H1 (cell line): ENCODE data around the gene RTKN. TPM values are rescaled to one million over a fixed set of nuclear protein-coding genes. Genes with fewer than 3 reads are reported as not detected.
A peak's percentile ranks its signal among the peaks of the same experiment; 100 is the strongest.

Source experiments
- ASH2L ChIP-seq: fragments of 200-600, 300-600 bp; sonication (generic); IDR thresholded peaks from one replicate; pipeline ENCODE4 v1.7.1; 2017; ENCODE audit warnings: low read length
- BRCA1 ChIP-seq: IDR thresholded peaks from 2 replicates; pipeline ENCODE4 v1.6.1; 2012; ENCODE audit warnings: low read depth, low read length, improper control_type of control experiment
- CBX8 ChIP-seq: fragments of 300-800, 300-1000 bp; sonication (generic); IDR thresholded peaks from 2 replicates; pipeline ENCODE4 v1.7.1; 2016; ENCODE audit warnings: low read depth, low read length, borderline replicate concordance
- CREB1 ChIP-seq: IDR thresholded peaks from 2 replicates; pipeline ENCODE4 v1.6.1; 2012; ENCODE audit warnings: inconsistent platforms
- EP300 ChIP-seq, 2 experiments: IDR thresholded peaks; 1 replicate in 1 of 2; 2 replicates in 1 of 2; pipeline ENCODE4 v1.6.1; 2011 to 2012; ENCODE audit warnings: low read depth in 2 of 2, low read length in 2 of 2, mild to moderate bottlenecking in 2 of 2, borderline replicate concordance in 1 of 2, inconsistent platforms in 1 of 2, moderate library complexity in 1 of 2
- EZH2 ChIP-seq: fragments of 200-600 bp; sonication (generic); IDR thresholded peaks from 2 replicates; pipeline ENCODE4 v1.7.1; 2012; ENCODE audit warnings: low read depth, mild to moderate bottlenecking, moderate library complexity, low read length, inconsistent platforms; ENCODE audit not compliant: severe bottlenecking
- FOSL1 ChIP-seq: IDR thresholded peaks from 2 replicates; pipeline ENCODE4 v1.6.1; 2011; ENCODE audit warnings: mild to moderate bottlenecking, low read depth, low read length, moderate library complexity; ENCODE audit not compliant: insufficient read depth
- GABPA ChIP-seq: IDR thresholded peaks from 2 replicates; pipeline ENCODE4 v1.6.1; 2011; ENCODE audit warnings: mild to moderate bottlenecking, low read length, moderate library complexity, borderline replicate concordance; ENCODE audit not compliant: insufficient read depth
- NRF1 ChIP-seq: IDR thresholded peaks from 2 replicates; pipeline ENCODE4 v1.6.1; 2011; ENCODE audit warnings: mild to moderate bottlenecking, low read depth, low read length, improper control_type of control experiment
- RAD21 ChIP-seq, 2 experiments: IDR thresholded peaks in 1 of 2; conservative IDR thresholded peaks in 1 of 2; 2 replicates each; pipeline ENCODE4 v1.6.1; 2011; ENCODE audit warnings: low read depth in 2 of 2, low read length in 2 of 2, improper control_type of control experiment in 1 of 2, inconsistent platforms in 1 of 2, mild to moderate bottlenecking in 1 of 2, moderate library complexity in 1 of 2
- RNF2 ChIP-seq: fragments of 200-900, 300-1000 bp; sonication (generic); IDR thresholded peaks from 2 replicates; pipeline ENCODE4 v1.7.1; 2016; ENCODE audit warnings: borderline replicate concordance, low read depth, mild to moderate bottlenecking, antibody characterized with exemption, low read length; ENCODE audit not compliant: poor library complexity, severe bottlenecking; ENCODE audit errors: missing control alignments
- SIRT6 ChIP-seq: IDR thresholded peaks from one replicate; pipeline ENCODE4 v1.7.1; 2012; ENCODE audit warnings: low read length, inconsistent platforms
- SIX5 ChIP-seq: IDR thresholded peaks from 2 replicates; pipeline ENCODE4 v1.6.1; 2011; ENCODE audit warnings: mild to moderate bottlenecking, low read depth, low read length
- SUZ12 ChIP-seq: fragments of 200-600 bp; sonication (generic); IDR thresholded peaks from 2 replicates; pipeline ENCODE4 v1.6.1; 2012; ENCODE audit warnings: mild to moderate bottlenecking, inconsistent platforms, low read length, moderate library complexity, mixed read lengths
- TAF1 ChIP-seq: IDR thresholded peaks from 2 replicates; pipeline ENCODE4 v1.6.1; 2011; ENCODE audit warnings: mild to moderate bottlenecking, low read depth, low read length
- TCF12 ChIP-seq: IDR thresholded peaks from 2 replicates; pipeline ENCODE4 v1.6.1; 2011; ENCODE audit warnings: low read depth, mild to moderate bottlenecking, low read length
- YY1 ChIP-seq: IDR thresholded peaks from 2 replicates; pipeline ENCODE4 v1.6.1; 2011; ENCODE audit warnings: low read depth, mild to moderate bottlenecking, low read length
- polyA plus RNA-seq, 7 experiments: library from polyadenylated mRNA; depleted of rRNA in 3 of 7; stranded (reverse) in 5 of 7; unstranded in 2 of 7; fragments of >200 nt in 5 of 7; fragments of 200-250 nt in 2 of 7; gene quantifications; 1 replicate in 5 of 7; 2 replicates in 1 of 7; 4 replicates in 1 of 7; pipeline versions ENCODE4 v1.2.1 to v1.2.3, GENCODE V29; 2011 to 2013; ENCODE audit warnings: missing spikeins in 2 of 7, mixed read lengths in 2 of 7
- total RNA-seq: library from RNA; stranded (reverse); fragmentation: NEBNext Ultra II Directional; extraction: Animal tissue kit (Norgen Biotek cat#: 25700); gene quantifications from 2 replicates; pipeline ENCODE4 v1.2.1, GENCODE V29; 2021
- TF ChIP-seq, protein P1 (sequence below): IDR thresholded peaks from 2 replicates; pipeline ENCODE4 v1.6.1; 2011; ENCODE audit warnings: low read depth, mild to moderate bottlenecking, low read length; ENCODE audit not compliant: insufficient read depth
- TF ChIP-seq, protein P2 (sequence below): IDR thresholded peaks from 2 replicates; pipeline ENCODE4 v1.6.1; 2011; ENCODE audit warnings: low read length, improper control_type of control experiment
- TF ChIP-seq, protein P3 (sequence below): IDR thresholded peaks from 2 replicates; pipeline ENCODE4 v1.6.1; 2012; ENCODE audit warnings: inconsistent platforms
- TF ChIP-seq, protein P4 (sequence below): IDR thresholded peaks from 2 replicates; pipeline ENCODE4 v1.6.1; 2012; ENCODE audit warnings: low read length, inconsistent platforms

The RTKN gene
- total and polyA plus RNA-seq, 2 of the 8 experiments (the other 6 are each of a cell fraction or from before 2014, with no cell fraction given): 40.2 to 54.1 TPM

DNA sequence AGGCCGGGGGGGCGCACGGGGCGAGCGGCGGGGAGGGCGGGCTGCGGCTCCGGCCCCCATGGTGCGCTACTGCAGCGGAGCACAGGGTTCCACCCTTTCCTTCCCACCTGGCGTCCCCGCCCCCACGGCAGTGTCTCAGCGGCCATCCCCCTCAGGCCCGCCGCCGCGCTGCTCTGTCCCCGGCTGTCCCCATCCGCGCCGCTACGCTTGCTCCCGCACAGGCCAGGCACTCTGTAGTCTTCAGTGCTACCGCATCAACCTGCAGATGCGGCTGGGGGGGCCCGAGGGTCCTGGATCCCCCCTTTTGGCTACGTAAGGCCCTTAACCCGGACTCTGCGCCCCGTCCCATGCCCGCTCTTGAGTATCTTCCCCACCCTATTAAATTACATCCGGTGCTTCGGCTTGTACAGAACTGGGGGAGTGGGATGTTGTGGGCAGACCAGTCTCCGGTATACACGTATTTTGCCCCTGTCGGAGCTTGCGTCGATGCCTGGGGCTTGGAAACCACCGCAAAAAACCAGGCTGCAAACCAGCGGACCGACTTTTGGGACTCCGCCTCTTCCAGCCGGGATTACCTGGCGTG lies 15.9 kb upstream of the RTKN start (continued):
- TF ChIP-seq YY1 (peak; percentile 42; the same call in 1 of the 2 replicates), SUZ12 (no peak), CREB1 (no peak), EZH2 (no peak), GABPA (no peak), BRCA1 (no peak), CBX8 (no peak), NRF1 (no peak), RAD21 (IDR thresholded peaks at IDR 0.05 in 1 of 2, conservative IDR thresholded peaks at IDR 0.05 in 1 of 2; ENCODE audit: low read depth in 2 of 2, low read length in 2 of 2) (no peak), EP300 (IDR thresholded peaks at IDR 0.05; ENCODE audit: borderline replicate concordance in 1 of 2, low read depth in 2 of 2, low read length in 2 of 2) (no peak), TCF12 (no peak), TAF1 (peak; percentile 87), SIRT6 (no peak), SIX5 (no peak), RNF2 (no peak), ASH2L (peak; percentile 83), FOSL1 (no peak)
- TF ChIP-seq, protein P1, sequence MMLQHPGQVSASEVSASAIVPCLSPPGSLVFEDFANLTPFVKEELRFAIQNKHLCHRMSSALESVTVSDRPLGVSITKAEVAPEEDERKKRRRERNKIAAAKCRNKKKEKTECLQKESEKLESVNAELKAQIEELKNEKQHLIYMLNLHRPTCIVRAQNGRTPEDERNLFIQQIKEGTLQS: no peak
- TF ChIP-seq, protein P2, sequence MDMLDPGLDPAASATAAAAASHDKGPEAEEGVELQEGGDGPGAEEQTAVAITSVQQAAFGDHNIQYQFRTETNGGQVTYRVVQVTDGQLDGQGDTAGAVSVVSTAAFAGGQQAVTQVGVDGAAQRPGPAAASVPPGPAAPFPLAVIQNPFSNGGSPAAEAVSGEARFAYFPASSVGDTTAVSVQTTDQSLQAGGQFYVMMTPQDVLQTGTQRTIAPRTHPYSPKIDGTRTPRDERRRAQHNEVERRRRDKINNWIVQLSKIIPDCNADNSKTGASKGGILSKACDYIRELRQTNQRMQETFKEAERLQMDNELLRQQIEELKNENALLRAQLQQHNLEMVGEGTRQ: no peak
- TF ChIP-seq, protein P3, sequence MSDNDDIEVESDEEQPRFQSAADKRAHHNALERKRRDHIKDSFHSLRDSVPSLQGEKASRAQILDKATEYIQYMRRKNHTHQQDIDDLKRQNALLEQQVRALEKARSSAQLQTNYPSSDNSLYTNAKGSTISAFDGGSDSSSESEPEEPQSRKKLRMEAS: peak; percentile 56; the same call in 1 of the 2 replicates
- TF ChIP-seq, protein P4, sequence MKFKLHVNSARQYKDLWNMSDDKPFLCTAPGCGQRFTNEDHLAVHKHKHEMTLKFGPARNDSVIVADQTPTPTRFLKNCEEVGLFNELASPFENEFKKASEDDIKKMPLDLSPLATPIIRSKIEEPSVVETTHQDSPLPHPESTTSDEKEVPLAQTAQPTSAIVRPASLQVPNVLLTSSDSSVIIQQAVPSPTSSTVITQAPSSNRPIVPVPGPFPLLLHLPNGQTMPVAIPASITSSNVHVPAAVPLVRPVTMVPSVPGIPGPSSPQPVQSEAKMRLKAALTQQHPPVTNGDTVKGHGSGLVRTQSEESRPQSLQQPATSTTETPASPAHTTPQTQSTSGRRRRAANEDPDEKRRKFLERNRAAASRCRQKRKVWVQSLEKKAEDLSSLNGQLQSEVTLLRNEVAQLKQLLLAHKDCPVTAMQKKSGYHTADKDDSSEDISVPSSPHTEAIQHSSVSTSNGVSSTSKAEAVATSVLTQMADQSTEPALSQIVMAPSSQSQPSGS: no peak
